Adrenal gland (tissue), 5 donors: ENCODE measurements around the gene ZNF121.

Source experiments
- CTCF ChIP-seq, 6 experiments: fragments of 450-650 bp in 4 of 6; fragments of 200-600 bp in 2 of 6; sonication (generic) in 1 of 6; IDR thresholded peaks; 1 replicate in 5 of 6; 2 replicates in 1 of 6; pipeline versions ENCODE4 v1.5.1 to v1.8.0; 2016 to 2021; ENCODE audit warnings: antibody characterized with exemption in 6 of 6, mild to moderate bottlenecking in 2 of 6, moderate library complexity in 1 of 6
- POLR2A ChIP-seq, 2 donors: fragments of 450-650 bp; IDR thresholded peaks; one replicate each; pipeline ENCODE4 v1.6.1; 2017; ENCODE audit warnings: antibody characterized with exemption in 2 of 2, mild to moderate bottlenecking in 2 of 2, moderate library complexity in 1 of 2
- donor health status: DM: no; HTN: no; CAD: no.

GRCh38 chr19:9622531-9622930 is 38.2 kb upstream of the ZNF121 start:
- no peak for TF ChIP-seq CTCF (IDR thresholded peaks at IDR 0.05)
- no peak for TF ChIP-seq POLR2A (IDR thresholded peaks at IDR 0.05)
